Measurements from ENCODE around the gene PHLPP1. TPM values are rescaled to one million over a fixed set of nuclear protein-coding genes. Genes with fewer than 3 reads are reported as not detected.

The PHLPP1 gene
- total RNA-seq, 4 donors from 2014 or later, result 6.3 to 18.0 (median 10.4) TPM

DNA sequence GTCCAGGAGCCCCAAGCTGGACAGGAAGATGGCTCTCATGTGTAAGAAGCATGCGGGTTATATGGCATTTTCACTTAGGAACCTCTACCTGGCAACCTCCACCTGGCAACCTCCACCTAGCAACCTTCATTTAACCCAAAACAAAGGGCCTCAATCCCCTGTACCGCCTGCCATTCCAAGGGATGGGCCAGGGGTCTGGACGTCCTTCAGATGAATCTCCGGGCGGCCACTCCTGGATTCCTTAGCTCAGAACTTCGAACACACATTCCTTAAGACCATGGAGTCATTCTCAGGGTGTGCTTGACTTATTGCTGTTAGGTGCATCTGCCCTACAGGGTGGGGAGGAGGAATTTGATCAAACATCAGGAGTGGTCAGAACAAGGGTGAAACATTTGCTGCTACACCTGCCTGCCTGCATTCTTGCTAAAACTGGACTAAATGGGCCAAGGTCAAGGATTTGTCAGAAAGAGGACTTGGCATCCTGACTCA, 277.6 kb downstream of the PHLPP1 start:
- ATAC-seq (ENCODE audit: low FRiP score) (no peak), DNase-seq (ENCODE audit: low spot score) (no peak)
- TF ChIP-seq, protein P1, sequence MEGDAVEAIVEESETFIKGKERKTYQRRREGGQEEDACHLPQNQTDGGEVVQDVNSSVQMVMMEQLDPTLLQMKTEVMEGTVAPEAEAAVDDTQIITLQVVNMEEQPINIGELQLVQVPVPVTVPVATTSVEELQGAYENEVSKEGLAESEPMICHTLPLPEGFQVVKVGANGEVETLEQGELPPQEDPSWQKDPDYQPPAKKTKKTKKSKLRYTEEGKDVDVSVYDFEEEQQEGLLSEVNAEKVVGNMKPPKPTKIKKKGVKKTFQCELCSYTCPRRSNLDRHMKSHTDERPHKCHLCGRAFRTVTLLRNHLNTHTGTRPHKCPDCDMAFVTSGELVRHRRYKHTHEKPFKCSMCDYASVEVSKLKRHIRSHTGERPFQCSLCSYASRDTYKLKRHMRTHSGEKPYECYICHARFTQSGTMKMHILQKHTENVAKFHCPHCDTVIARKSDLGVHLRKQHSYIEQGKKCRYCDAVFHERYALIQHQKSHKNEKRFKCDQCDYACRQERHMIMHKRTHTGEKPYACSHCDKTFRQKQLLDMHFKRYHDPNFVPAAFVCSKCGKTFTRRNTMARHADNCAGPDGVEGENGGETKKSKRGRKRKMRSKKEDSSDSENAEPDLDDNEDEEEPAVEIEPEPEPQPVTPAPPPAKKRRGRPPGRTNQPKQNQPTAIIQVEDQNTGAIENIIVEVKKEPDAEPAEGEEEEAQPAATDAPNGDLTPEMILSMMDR (IDR thresholded peaks at IDR 0.05), result no peak

DNA sequence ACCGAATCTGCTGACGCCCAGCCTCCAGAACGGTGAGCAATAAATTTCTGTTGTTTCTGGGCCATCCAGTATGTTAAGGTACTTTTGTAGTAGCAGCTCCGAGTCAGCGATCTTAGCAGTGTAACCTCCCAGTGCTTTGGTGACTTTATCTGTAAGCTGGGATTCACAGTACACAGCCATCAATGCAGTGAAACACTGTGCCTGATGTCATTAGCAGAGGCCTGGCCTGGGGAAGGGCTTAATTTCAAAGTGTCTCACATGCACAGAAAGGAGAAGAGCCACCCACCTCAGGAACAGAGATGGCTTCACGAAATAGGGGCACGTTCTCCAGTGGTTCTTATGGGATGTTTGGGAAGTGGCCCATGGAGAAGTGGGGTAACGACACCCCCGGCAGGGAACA, 281.2 kb downstream of the PHLPP1 start:
- no peak for DNase-seq (ENCODE audit: low spot score)
- TF ChIP-seq, protein P1 (IDR thresholded peaks at IDR 0.05), result no peak
- ATAC-seq (ENCODE audit: low FRiP score), result no peak

DNA sequence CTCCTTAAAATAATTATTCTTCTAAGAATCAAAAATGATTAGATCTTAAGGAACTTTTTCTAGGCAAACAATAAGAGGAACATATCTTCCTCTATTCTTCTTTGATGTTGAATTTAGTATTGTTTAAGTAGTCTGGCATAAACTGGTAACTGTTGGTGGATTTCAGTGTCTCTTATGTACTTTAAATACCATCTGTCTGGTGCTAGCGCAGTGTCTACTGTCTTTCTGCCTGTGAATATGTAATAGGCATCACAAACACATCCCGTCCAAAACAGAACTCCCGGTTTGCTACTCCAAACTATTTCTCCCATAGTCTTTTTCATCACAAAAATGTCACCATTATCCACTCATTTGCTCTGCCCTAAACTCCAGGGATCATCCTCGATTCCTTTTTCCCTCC, 281.7 kb downstream of the PHLPP1 start:
- ATAC-seq (ENCODE audit: low FRiP score), result no peak
- no peak for DNase-seq (ENCODE audit: low spot score)
- TF ChIP-seq, protein P1 (IDR thresholded peaks at IDR 0.05), result no peak

DNA sequence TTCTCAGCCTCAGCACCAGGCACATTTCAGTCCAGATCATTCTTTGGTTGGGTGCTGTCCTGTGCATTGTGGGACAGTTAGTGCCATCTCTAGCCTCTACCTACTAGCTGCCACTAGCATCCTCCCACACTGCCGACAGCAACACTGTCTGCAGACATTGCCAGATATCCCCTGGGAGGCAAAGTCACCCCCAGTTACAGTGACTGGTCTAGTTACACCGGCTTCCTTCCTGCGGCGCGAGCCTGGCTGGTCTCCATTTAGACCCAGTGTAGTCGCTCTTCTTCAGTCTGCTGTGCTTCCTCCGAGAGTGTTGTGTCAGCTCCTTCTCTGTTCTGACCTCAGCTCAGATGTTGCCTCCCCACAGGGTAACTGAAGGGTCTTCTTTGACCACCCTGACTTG, 283.1 kb downstream of the PHLPP1 start:
- TF ChIP-seq, protein P1 (IDR thresholded peaks at IDR 0.05), result no peak
- ATAC-seq (ENCODE audit: low FRiP score) (no peak), DNase-seq (ENCODE audit: low spot score) (no peak)

DNA sequence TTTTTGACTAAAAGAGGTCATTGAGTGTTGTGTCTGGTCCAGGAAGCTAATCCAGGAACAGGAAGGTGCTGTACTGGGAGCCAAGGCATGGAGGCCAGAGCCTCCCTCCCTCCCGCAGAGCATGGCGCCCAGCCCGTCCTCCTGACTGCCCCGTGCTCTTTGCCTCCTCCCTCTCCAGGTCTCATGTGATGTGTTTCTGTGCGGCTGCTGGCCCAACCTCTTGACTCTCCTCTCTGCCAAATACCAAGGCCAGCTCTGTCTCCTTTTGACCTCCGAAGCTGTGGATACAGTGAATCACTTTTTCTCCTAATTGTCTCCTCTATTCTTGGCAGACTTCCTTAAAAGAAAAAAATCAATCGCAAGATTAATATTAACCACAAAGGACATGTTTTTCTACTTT, 284.1 kb downstream of the PHLPP1 start:
- TF ChIP-seq, protein P1 (IDR thresholded peaks at IDR 0.05), result no peak
- DNase-seq (ENCODE audit: low spot score), result no peak
- peak; percentile 76 for ATAC-seq (ENCODE audit: low FRiP score)

DNA sequence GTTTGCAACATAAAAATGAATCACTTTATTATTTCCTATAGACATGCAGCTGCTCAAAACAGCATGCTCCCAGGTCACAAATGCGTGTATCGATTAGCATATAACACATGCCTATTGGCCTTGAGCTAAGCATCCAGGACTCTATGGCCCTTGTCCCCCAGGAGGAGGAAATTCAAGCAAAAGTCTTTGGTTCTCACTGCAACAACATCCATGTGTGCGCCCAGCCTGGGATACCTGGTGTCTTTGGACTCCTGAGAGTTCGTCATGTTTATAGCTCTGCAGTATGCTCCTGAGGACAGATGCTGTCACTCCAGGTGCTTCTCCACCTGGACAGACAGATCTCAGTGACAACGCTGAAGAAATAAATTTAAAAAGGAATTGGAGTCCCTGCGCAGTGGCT, 284.6 kb downstream of the PHLPP1 start:
- no peak for DNase-seq (ENCODE audit: low spot score)
- TF ChIP-seq, protein P1 (IDR thresholded peaks at IDR 0.05), result no peak
- ATAC-seq (ENCODE audit: low FRiP score), result no peak

DNA sequence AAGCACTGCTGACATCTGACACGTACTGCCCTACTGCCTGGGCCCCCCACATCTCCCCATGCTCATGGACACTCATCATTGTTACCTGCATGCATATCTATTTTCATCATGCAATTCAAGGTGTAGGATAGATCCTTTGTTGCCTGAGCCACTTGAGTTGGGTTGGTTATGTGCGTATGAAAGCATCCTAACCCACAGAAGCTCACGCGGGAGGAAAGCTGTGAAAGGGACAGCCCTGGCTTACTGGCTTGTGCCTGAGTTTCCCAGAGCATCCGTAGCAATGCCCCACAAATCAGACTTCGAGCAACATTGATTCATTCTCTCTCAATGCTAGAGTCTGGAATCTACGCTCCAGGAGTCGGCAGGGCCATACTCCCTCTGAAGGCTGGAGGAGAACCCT, 285.5 kb downstream of the PHLPP1 start:
- ATAC-seq (ENCODE audit: low FRiP score), result no peak
- TF ChIP-seq, protein P1 (IDR thresholded peaks at IDR 0.05), result no peak
- DNase-seq (ENCODE audit: low spot score), result no peak
